HPDE6-E6E7 (cell line): Measurements from ENCODE around the gene CUL5.
A peak's percentile ranks its signal among the peaks of the same experiment; 100 is the strongest.
"Not testable (repeated sequence)": the region's sequence is repeated elsewhere in the genome, so short reads cannot be mapped to it uniquely, and the experiment has no call there.

Experiments
- DNase-seq: peaks from one replicate; pipeline ENCODE4 v3.0.0; 2011; ENCODE audit warnings: missing footprints; ENCODE audit errors: extremely low spot score

The CUL5 gene

DNA sequence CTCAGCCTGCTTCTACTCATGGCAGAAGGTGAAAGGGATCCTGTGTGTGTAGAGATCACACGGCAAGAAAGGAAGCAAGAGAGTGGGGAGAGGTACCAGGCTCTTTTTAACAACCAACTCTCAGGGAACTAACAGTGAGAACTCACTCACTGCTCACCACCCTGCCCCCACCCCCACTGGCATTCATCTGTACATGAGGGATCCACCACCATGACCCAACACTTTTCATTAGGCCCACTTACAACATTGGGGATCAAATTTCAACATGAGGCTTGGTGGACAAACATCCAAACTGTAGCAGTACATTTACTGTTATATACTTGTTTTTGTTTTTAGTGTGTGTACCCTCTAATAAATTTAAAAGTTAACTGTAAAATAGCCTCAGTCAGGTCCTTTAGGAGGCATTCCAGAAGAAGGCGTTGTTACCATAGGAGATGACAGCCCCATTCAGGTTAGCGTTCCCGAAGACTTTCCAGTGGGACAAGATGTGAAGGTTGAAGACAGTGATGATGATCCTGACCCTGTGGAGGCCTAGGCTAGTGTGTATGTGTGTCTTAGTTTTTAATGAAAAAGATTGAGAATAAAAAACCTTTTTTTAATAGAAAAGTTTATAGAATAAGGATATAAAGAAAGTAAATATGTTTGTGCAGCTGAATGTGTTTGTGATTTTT, 11.3 kb downstream of the CUL5 start:
- no peak for DNase-seq

DNA sequence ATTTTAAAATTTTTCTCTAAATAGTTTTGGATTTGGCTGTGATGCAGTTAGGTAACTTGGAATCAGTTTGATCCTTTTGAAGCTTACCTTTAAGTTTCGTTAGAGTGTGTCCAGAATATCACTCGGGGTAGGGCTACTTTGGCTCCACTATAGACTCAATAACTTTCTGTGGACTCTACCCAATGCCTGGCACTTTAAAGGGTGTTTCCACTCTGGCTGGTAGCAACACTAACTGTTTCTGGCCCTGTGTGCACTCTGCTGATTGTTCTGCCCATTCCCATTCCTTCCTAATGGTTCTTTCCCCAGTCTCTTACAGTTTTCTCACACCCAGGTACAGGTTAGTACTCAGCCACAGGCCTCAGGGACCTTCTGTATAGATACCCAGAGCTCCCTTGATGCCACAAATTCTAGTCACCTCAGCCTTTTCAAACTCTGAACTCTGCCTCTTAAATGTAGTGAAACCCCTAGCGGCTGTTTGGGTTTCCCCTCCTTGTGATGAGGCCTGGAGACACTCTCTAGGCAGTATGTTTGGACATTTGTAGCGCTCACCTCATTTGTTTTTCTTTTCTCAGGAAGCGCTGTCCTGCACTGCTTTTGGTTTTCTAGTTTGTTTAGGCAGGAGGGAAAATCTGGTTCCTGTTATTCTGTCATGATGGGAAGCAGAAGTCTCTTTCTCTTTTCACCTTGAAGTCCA, 16.8 kb downstream of the CUL5 start:
- DNase-seq = no peak

DNA sequence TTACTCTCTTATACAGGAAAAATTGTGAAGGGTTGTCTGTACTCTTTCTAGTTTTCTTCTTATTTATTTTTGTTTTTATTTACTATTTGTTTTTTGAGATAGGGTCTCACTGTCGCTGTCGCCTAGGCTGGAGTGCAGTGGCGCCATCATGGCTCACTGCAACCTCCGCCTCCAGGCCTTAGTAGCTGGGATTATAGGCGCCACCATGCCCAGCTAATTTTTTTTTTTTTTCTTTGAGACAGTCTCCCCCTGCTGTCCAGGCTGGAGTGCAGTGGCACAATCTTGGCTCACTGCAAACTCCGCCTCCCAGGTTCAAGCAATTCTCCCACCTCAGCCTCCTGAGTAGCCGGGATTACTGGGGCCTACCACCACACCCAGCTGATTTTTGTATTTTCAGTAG, 18.4 kb downstream of the CUL5 start:
- no peak for DNase-seq

DNA sequence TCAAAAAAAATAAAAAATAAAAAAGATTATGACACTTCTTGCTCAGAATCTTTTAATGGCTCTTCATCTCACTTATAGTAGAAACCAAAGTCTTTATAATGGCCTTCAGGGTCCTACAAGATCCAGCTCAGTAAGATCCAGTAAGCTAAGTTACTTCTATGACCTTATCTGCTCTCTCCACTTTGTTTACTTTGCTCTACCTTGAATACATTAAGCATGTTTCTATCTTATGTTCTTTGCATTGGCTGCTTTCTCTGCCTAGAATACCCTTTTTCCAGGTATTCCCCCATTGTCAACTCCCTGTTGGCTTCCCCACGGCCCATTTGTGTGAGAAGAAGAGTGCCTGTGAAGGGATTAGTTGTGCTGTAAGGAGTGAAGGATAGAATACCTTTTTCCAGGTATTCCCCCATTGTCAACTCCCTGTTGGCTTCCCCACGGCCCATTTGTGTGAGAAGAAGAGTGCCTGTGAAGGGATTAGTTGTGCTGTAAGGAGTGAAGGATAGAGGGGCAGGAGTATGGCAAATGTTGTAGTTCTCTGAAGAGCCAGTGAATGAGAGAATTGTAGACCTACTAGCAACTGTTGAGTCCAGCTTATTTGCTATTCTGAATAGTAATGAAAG, 20.2 kb downstream of the CUL5 start:
- not testable (repeated sequence) for DNase-seq

DNA sequence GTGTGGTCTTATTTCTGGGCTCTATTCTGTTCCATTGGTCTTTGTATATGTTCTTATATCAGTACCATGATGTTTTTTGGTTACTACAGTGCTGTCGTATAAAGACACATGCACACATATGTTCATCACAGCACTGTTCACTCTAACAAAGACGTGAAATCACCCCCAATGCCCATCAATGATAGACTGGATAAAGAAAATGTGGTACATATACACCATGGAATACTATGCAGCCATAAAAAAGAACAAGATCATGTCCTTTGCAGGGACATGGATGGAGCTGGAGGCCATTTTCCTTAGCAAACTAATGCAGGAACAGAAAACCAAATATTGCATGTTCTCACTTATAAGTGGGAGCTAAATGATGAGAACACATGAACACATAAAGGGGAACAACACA, 22.9 kb downstream of the CUL5 start:
- not testable (repeated sequence) for DNase-seq

DNA sequence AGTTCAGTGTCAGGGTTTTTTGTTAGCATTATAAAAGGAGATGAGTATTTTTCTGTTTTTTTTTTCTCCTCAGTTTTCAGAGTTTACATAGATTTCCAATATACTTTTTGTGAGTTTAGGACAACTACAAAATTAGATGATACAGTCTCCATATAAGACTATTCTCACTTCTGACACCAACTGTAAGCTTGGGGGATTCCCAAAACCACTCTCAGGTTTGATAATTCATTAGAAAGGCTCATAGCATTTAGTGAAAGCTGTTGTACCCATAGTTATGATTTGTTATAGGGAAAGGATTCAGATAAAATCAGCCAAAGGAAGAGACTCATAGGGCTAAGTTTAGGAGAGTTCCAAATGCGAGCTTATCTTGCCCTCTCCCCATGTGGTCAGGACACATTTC, 24.1 kb downstream of the CUL5 start:
- DNase-seq = no peak

DNA sequence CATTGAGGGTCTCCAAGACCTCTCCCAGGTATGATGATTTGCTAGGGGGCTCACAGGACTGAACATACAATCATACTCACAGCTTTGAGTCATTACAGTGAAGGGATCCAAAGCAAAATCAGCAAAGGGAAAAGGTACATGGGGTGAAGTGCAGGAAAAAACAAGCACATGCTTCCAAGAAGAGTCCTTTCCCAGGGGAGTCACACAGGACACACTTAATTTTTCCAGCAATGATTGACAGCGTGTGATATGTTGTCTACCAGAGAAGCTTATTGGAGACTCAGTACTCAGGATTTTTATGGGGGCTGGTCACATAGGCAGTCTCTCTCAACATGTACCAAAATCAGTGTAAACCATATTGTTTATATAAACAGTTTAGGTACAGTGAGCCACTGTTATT, 25.3 kb downstream of the CUL5 start:
- DNase-seq = no peak

DNA sequence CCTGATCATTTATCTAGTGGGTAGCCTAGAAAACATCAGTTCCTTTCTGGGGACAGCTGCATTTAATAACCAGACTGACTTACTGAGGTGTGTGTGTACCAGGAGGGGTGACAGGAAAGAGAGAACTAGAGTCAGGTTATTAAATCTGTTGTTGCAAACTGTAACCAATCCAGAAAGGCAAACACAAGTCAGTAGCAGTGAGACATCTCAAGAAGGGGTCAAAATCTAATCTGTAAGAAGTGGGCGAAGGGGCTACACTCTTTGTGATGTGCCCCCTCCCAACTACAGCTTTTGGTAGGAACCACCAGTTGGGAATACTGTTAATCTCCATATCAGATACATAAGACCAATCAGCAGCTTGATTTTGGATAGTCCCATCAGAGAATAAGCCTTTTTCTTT, 26.3 kb downstream of the CUL5 start:
- DNase-seq = no peak

DNA sequence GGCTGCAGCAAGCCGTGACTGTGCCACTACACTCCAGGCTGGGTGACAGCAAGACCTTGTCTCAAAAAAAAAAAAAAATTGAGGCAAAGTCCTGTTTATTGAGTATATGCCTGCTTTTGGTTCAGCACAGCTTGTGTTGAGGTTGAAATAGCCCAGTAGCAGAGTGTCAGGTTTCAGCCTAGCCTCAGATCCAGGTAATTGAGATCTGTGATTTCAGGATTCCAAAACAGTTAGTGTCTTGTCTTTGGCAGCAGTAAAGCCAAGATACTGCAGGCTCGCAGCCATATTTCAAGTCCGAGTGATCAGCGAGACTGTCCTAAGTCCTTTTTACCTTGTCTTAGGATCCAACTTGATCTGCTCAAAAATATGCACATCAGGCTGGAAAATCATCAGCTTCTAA, 27.0 kb downstream of the CUL5 start:
- DNase-seq = no peak

DNA sequence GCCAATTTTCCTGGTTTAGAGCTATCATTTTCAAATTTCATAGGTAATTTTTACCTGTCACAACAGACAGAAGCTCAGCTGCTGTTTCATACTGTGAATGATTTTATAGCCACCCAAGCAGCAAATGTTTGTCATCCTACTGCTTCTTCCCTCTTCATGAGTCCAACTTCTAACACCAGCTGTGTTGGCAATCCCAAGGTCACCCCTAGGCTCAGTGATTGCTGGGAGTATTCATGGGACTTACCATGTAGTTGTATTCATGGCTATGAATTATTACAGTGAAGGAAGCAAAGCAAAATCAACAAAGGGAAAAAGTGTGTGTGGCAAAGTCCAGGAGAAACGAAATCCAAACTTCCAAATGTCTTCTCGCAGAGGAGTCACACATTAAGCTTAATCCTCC, 28.5 kb downstream of the CUL5 start:
- no peak for DNase-seq

DNA sequence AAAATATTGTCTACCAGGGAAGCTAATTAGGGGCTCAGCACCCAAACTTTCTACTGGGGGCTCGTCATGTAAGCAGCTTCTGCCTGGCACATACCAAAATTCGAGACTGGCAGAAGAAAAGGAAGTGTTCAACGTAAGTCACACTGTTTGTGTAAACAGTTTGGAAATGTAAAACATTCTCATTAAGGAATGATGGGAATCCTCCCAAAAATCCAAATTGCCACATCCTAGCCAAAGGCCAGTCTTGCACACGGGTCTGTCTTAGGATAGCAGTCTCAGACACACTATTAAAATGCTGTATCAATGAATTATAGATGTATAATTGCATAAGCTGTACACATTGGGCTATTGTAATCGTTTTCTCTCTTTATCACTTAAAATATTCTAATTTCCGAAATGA, 28.9 kb downstream of the CUL5 start:
- no peak for DNase-seq

DNA sequence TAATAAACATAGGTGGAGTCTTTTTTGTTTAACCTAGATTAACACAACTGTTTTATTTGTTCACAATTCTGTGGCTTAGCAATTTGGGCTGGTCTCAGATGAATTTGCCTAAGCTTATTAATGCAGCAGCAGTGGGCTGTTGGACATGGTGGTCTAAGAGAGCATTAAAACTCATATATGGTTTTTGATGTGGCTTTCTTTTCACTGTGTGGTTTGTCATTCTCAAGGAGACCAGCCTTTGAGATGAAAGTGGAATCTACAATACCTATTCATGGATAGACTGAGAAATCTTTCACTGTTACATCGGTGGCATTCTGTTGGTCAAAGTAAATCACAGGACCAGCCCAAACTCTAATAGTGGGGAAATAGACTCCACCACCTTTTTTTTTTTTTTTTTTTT, 39.6 kb downstream of the CUL5 start:
- no peak for DNase-seq

DNA sequence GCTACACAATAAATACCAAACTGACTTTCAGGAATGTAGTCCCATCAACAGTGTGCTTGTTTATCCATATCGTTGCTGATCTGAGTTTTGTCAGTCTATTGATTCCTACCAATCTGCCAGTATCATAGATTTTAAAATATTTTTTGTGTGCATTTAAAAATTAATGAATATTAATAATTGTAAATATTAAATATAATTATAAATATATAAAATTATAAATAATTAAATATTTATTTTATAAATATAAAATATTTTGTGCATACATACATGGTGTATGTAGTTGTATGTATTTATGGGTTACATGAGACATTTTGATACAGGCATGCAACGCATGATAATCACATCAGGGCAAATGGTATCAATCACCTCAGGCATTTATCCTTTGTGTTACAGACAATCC, 53.6 kb downstream of the CUL5 start:
- no peak for DNase-seq

DNA sequence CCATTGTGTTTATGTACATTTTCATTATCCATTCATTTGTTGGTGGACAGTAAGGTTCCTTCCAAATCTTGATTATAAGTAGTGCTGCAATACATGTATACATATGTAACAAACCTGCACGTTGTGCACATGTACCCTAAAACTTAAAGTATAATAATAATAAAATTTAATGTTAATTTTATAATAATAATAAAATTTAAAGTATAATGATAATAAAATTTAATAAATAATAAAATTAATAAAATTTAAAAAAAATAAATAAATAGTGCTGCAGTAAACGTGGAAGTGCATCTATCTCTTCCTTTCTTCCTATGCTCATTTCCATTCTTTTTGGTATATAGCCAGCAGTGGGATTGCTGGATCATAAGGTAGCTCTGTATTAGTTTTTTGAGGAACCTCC, 54.7 kb downstream of the CUL5 start:
- DNase-seq = no peak

DNA sequence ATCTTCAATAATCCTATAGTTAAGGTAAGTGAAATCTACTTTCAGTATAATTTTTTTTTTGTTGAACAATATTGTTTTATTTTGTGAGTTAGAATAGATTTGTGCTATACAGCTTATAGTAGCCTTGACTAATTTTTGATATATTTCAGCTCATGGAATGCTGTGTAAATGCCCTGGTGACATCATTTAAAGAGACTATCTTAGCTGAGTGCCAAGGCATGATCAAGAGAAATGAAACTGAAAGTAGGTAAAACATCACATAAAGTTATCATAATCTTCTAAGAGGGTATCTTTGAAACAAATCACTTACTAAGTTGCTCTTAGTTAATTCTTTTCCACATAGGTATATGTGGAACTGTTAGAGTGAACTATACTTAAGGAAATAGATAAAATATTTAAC, 61.2 kb downstream of the CUL5 start:
- peak; percentile 7 for DNase-seq

DNA sequence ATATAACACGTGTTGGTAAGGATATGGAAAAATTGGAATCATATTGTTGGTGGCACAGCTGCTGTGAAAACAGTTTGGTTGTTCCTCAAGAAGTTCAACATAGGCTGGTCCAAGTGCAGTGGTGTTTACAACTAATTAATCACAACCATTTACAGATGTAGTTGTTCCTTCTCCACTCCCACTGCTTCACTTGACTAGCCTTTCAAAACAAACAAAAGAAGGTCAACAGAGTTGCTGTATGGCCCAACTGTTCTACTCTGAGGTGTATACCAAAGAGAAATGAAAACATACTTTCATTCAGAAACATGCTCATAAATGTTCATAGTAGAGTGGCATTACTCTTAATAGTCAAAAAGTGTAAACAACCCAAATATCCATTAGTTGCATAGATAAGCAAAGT, 76.1 kb downstream of the CUL5 start:
- DNase-seq = no peak

DNA sequence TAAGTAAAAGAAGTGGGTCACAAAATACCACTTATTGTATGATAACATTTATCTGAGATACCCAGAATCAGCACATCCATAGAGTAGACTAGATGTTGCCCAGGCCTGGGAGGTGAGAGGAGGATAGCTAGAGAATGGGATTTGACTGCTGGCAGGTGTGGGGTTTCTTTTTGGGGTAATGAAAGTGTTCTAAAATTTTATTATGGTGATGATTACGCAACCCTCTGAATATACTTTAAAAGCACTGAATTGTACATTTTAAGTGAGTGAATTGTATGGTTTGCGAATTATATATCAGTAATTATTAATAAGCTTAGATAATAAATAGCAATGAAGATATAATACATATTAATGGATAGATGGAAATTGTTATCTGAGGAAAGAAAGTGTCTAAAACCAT, 77.0 kb downstream of the CUL5 start:
- DNase-seq = no peak

DNA sequence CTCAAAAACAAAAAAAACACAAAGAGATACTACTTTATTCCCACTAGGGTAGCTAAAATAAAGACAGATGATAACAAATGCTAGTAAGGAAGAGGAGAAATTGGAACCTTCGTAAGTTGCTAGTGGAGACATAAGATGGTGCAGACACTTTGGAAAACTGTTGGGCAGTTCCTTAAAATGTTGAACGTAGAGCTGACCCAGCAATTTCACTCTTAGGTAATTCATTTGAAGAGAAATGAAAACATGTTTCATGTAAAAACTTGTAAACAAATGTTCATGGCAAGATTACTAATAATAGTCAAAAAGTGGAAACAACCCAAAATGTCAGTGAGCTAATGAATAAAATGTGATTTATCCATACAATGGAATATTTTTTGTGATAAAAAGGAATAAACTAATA, 83.4 kb downstream of the CUL5 start:
- DNase-seq = no peak

DNA sequence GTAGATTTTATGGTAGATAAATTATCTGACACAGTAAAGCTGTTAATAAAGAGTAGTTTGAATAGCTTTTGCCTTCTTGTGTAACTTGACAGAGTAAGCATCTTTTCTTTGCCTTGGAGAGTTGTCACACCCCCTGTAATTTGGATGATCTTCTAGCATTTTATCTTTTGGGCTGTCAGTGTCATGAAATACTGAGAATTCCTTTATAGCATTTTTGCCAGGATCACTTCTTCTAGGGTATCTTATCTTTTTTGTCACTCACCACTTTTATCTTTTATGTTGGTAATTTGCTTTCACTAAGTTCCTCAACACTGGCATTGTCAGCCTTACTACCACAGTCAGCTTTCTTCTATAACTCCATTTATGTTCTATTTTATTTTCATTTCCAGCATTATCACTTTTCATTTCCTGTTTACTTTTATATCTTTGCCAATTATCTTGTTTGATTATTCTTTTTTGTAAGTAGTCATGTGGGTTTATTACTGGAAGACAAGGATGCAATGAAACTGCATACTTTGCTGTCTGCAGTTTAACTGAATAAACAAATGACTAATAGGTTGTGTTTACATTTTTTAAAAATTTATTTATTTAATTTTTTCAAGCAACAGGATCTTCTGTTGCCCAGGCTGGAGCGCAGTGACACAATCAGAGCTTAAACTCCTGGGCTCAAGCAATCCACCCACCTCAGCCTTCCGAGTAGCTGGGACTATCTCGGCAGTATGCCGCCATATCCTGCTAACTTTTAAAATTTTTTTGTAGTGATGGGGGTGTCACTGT, 84.6 kb downstream of the CUL5 start:
- no peak for DNase-seq

DNA sequence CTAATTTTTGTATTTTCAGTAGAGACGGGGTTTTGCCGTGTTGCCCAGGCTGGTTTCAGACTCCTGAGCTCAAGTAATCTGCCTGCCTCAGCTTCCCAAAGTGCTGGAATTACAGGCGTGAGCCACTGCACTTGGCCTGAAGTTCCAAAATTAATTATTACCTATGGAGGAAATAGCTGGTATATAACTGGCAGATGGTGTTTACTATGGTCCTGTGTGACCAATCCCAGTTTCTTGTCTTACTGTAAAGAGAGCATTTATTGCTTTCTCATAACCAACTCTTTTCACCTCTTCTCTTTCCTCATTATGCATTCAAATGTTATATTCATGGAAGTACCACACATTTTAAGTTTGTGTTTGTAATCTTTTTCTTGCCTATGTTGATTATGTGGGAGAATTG, 88.5 kb downstream of the CUL5 start:
- no peak for DNase-seq

DNA sequence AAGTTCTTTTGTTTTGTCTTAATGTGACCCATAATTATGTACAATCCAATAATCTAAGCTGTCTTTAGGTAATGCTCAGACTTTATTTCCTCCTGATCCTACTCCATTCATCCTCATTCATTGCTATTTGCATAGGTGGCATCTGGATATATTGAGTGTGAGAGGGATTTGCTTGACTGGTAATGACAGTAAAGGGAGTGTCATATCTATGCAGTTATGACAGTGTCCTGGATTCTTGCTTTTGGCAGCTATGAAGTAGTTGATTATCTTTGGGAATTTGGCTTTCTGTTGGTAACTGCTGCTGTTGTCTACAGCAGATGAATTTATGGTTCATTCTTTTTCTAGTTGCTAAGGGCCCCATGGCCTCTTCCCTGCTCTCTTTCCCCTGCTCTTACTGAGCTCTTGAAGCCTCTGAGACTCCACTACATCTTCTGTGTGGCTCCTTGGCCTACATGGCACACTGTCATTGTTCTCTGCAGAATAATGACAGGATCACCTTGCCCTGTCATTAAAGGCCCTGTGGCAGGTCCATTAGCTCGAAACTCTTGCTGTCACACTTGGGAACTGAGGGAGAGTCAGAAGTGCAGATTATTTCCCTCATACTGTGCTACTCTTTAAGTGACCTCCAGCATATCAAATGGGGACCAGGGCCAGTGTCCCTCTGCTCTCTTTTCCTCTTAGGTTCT, 92.5 kb downstream of the CUL5 start:
- no peak for DNase-seq

DNA sequence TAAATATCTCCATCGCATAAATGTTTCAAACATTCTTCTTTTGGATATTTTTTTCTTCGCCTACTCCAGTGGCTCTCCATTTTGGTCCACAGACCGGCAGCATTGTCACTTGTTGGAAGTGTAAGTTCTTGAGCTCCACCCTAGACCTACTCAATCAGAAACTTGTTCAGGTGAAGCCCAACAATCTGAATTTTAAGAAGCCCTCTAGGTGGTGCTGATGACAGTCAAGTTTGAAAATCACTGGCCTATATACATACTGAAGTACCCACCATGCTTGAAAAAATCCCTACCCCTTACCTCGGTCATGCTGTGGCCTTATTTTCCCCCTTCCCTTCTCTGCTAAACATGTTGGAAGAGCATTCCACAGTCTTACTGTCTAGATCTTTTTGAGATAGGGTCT, 102.4 kb downstream of the CUL5 start:
- DNase-seq = no peak
